HL-60 (cell line): ENCODE measurements around the gene IYD.

ENCODE experiments used
- DNase-seq, 2 experiments: peaks; one replicate each; pipeline ENCODE4 v3.0.0-alpha.2; 2010 to 2020; ENCODE audit warnings: low read depth in 1 of 2, low spot score in 1 of 2
- H3K27ac ChIP-seq: fragments of 250-450 bp; sonication (Bioruptor Pico); replicated peaks from 2 replicates; pipeline ENCODE4 v1.5.1; 2020; ENCODE audit warnings: mild to moderate bottlenecking, moderate library complexity
- H3K27me3 ChIP-seq: fragments of 250-450 bp; sonication (Bioruptor Pico); 2 replicates; pipeline ENCODE4 v1.5.1; 2021; ENCODE audit warnings: mild to moderate bottlenecking, moderate library complexity; ENCODE audit not compliant: insufficient read depth, poor library complexity, severe bottlenecking
- H3K4me3 ChIP-seq: replicated peaks from 2 replicates; pipeline ENCODE4 v1.5.1; 2011; ENCODE audit warnings: mild to moderate bottlenecking, control low read depth, low read length; ENCODE audit not compliant: insufficient read depth
- GABPA ChIP-seq: IDR thresholded peaks from 2 replicates; pipeline ENCODE4 v1.6.1; 2012; ENCODE audit warnings: low read depth
- POLR2AphosphoS5 ChIP-seq: IDR thresholded peaks from 2 replicates; pipeline ENCODE4 v1.6.1; 2012; ENCODE audit warnings: low read depth
- SPI1 ChIP-seq: IDR thresholded peaks from 2 replicates; pipeline ENCODE4 v1.6.1; 2012; ENCODE audit warnings: low read depth, mild to moderate bottlenecking, borderline replicate concordance
- TF ChIP-seq, protein P1 (sequence below): IDR thresholded peaks from one replicate; pipeline ENCODE4 v1.5.1; 2011; ENCODE audit warnings: low read length, control low read depth, inconsistent platforms; ENCODE audit not compliant: insufficient read depth
- TF ChIP-seq, protein P2 (sequence below): IDR thresholded peaks from 2 replicates; pipeline ENCODE4 v1.6.1; 2012; ENCODE audit warnings: low read depth; ENCODE audit not compliant: insufficient replicate concordance

Gene IYD

GRCh38 chr6:150451807-150452427 lies 83.1 kb downstream of the IYD start:
- TF ChIP-seq GABPA (no peak), SPI1 (no peak), POLR2AphosphoS5 (no peak)
- TF ChIP-seq, protein P1, sequence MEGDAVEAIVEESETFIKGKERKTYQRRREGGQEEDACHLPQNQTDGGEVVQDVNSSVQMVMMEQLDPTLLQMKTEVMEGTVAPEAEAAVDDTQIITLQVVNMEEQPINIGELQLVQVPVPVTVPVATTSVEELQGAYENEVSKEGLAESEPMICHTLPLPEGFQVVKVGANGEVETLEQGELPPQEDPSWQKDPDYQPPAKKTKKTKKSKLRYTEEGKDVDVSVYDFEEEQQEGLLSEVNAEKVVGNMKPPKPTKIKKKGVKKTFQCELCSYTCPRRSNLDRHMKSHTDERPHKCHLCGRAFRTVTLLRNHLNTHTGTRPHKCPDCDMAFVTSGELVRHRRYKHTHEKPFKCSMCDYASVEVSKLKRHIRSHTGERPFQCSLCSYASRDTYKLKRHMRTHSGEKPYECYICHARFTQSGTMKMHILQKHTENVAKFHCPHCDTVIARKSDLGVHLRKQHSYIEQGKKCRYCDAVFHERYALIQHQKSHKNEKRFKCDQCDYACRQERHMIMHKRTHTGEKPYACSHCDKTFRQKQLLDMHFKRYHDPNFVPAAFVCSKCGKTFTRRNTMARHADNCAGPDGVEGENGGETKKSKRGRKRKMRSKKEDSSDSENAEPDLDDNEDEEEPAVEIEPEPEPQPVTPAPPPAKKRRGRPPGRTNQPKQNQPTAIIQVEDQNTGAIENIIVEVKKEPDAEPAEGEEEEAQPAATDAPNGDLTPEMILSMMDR = no peak
- TF ChIP-seq, protein P2, sequence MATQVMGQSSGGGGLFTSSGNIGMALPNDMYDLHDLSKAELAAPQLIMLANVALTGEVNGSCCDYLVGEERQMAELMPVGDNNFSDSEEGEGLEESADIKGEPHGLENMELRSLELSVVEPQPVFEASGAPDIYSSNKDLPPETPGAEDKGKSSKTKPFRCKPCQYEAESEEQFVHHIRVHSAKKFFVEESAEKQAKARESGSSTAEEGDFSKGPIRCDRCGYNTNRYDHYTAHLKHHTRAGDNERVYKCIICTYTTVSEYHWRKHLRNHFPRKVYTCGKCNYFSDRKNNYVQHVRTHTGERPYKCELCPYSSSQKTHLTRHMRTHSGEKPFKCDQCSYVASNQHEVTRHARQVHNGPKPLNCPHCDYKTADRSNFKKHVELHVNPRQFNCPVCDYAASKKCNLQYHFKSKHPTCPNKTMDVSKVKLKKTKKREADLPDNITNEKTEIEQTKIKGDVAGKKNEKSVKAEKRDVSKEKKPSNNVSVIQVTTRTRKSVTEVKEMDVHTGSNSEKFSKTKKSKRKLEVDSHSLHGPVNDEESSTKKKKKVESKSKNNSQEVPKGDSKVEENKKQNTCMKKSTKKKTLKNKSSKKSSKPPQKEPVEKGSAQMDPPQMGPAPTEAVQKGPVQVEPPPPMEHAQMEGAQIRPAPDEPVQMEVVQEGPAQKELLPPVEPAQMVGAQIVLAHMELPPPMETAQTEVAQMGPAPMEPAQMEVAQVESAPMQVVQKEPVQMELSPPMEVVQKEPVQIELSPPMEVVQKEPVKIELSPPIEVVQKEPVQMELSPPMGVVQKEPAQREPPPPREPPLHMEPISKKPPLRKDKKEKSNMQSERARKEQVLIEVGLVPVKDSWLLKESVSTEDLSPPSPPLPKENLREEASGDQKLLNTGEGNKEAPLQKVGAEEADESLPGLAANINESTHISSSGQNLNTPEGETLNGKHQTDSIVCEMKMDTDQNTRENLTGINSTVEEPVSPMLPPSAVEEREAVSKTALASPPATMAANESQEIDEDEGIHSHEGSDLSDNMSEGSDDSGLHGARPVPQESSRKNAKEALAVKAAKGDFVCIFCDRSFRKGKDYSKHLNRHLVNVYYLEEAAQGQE = no peak
- peaks cover 2% of the 10 kb centered on the region for H3K27me3 ChIP-seq
- H3K27ac ChIP-seq = no peak overlapping the region
- no peak for DNase-seq
- H3K4me3 ChIP-seq = no peak overlapping the region

DNA sequence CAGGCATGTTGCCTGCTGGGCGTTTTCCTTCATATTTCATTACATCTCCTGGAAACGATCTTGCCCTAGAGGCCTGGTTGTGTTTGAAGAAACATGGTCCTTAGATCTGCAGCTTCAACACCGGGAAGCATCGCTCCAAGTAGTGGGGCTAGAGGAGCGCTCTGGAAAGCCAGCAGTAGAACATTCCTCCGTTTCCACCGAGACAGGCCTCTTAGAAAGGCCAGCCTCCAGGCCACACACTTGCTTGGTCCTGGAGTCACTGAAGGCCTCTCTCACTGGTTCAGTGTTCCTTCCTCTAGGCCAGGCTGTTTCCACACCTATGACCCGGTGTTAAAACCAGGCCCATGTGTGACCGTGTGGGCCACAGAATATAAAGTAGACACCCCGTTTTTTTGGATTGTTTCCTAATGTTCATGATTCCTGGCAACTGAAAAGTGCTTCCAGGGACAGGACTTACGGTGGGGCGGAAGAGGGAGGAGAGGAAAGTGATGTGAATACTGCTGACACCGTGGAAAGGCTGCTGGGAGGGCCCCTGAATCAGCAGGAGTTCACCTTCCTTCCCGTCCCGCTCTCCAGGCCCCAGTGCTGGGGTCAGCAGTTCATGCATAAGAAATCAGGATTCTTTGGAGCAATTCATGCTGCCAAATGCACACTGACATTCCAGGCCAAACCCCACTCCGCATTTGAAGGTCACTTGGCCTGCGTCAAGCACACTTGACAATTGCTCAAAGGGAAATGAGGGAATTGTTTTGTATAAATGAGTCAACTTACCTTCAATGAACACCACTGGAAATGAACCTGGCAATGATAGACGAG lies 83.8 kb downstream of the IYD start:
- no peak for DNase-seq
- Histone ChIP-seq H3K27ac (no peak overlapping the region), H3K27me3 (peaks cover 2% of the 10 kb centered on the region), H3K4me3 (no peak overlapping the region)
- TF ChIP-seq GABPA = no peak
- TF ChIP-seq, protein P1 = no peak

DNA sequence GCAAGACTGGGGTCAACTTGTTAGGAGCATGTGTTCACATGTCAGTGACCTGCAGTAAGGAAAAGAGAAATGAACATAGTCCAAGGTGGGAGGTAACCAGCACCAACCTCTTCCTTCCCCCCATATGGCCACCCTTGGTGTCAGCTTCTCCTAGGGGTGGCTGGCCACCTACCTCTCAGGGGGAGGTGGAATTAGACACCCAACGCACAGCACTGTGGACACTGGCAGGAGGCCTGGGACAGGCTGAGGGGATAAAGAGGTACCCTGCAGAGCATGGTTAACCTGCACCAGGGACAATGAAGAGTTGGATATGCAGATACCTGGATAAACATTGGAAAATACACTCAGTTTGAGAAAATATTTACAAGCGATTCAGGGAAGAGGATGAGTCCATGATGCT lies 84.5 kb downstream of the IYD start:
- no peak for TF ChIP-seq GABPA
- H3K4me3 ChIP-seq = no peak overlapping the region
- no peak overlapping the region for H3K27ac ChIP-seq
- no peak for DNase-seq
- peaks cover 2% of the 10 kb centered on the region for H3K27me3 ChIP-seq
